ENCODE measurements around the gene RBM23.

- TF ChIP-seq TAF1 (IDR thresholded peaks at IDR 0.05; ENCODE audit: borderline replicate concordance, insufficient read depth, low read length) (no peak), POLR2AphosphoS5 (IDR thresholded peaks at IDR 0.05; ENCODE audit: low read depth, low read length) (no peak), SIN3A (IDR thresholded peaks at IDR 0.05; ENCODE audit: borderline replicate concordance, insufficient read depth, low read length) (no peak), FOXP2 (optimal IDR thresholded peaks at IDR 0.05; ENCODE audit: borderline replicate concordance, extremely low read depth, extremely low read length, insufficient read depth) (no peak)
- TF ChIP-seq, protein P1, sequence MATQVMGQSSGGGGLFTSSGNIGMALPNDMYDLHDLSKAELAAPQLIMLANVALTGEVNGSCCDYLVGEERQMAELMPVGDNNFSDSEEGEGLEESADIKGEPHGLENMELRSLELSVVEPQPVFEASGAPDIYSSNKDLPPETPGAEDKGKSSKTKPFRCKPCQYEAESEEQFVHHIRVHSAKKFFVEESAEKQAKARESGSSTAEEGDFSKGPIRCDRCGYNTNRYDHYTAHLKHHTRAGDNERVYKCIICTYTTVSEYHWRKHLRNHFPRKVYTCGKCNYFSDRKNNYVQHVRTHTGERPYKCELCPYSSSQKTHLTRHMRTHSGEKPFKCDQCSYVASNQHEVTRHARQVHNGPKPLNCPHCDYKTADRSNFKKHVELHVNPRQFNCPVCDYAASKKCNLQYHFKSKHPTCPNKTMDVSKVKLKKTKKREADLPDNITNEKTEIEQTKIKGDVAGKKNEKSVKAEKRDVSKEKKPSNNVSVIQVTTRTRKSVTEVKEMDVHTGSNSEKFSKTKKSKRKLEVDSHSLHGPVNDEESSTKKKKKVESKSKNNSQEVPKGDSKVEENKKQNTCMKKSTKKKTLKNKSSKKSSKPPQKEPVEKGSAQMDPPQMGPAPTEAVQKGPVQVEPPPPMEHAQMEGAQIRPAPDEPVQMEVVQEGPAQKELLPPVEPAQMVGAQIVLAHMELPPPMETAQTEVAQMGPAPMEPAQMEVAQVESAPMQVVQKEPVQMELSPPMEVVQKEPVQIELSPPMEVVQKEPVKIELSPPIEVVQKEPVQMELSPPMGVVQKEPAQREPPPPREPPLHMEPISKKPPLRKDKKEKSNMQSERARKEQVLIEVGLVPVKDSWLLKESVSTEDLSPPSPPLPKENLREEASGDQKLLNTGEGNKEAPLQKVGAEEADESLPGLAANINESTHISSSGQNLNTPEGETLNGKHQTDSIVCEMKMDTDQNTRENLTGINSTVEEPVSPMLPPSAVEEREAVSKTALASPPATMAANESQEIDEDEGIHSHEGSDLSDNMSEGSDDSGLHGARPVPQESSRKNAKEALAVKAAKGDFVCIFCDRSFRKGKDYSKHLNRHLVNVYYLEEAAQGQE (IDR thresholded peaks at IDR 0.05; ENCODE audit: insufficient read depth in 1 of 2, low read depth in 2 of 2, low read length in 2 of 2): no peak
Measured at GRCh38 chr14:22856428-22856827, 62.5 kb downstream of the RBM23 start.

Measured in PFSK-1 (cell line).